GM19328 (cell line): Measurements from ENCODE around the gene PSMA7.
A peak's percentile ranks its signal among the peaks of the same experiment; 100 is the strongest.

Source experiments
- ATAC-seq: cut with Tn5 transposase; IDR thresholded peaks from one replicate; pipeline ENCODE4 v1.9.1; 2021; ENCODE audit warnings: mild to moderate bottlenecking, moderate library complexity; ENCODE audit not compliant: unreplicated experiment

Gene PSMA7

GRCh38 chr20:62143081-62143956 lies at the start of gene PSMA7, which contains the start of gene SS18L1:
TSS of gene PSMA7 (minus strand) at chr20:62143394. CDS start at chr20:62143303, 91 bp downstream.
TSS of gene SS18L1 (plus strand) at chr20:62143769. CDS start at chr20:62143821, 52 bp downstream.
- ATAC-seq = peak; percentile 73

GRCh38 chr20:62192635-62193034 lies 49.4 kb upstream of the PSMA7 start:
- ATAC-seq = no peak

GRCh38 chr20:62191781-62192559 lies 48.8 kb upstream of the PSMA7 start:
- ATAC-seq = no peak

- ATAC-seq = no peak
These were observed 47.6 kb upstream of the PSMA7 start for GRCh38 chr20:62190639-62191411.

GRCh38 chr20:62186887-62187866 lies 44.0 kb upstream of the PSMA7 start:
- no peak for ATAC-seq

- ATAC-seq = no peak
These were observed 42.9 kb upstream of the PSMA7 start for GRCh38 chr20:62186096-62186426.

- ATAC-seq = no peak
These were observed 40.4 kb upstream of the PSMA7 start for GRCh38 chr20:62183426-62184142.

- ATAC-seq = peak; percentile 92
These were observed 39.6 kb upstream of the PSMA7 start, which contains the start of gene MTG2 for GRCh38 chr20:62182469-62183425. TSS of gene MTG2 (plus strand) at chr20:62183028. CDS start at chr20:62193421, 10,393 bp downstream.

GRCh38 chr20:62181808-62182207 lies 38.6 kb upstream of the PSMA7 start:
- no peak for ATAC-seq

GRCh38 chr20:62179162-62179504 lies 35.9 kb upstream of the PSMA7 start:
- ATAC-seq = no peak

GRCh38 chr20:62178316-62179161 lies 35.3 kb upstream of the PSMA7 start:
- no peak for ATAC-seq

- ATAC-seq = no peak
These were observed 34.1 kb upstream of the PSMA7 start for GRCh38 chr20:62177307-62177706.

GRCh38 chr20:62176866-62177265 lies 33.7 kb upstream of the PSMA7 start:
- ATAC-seq = no peak

GRCh38 chr20:62175711-62176110 lies 32.5 kb upstream of the PSMA7 start:
- no peak for ATAC-seq

- no peak for ATAC-seq
These were observed 31.9 kb upstream of the PSMA7 start for GRCh38 chr20:62174870-62175624.

GRCh38 chr20:62174021-62174804 lies 31.0 kb upstream of the PSMA7 start:
- ATAC-seq = no peak
